Naive thymus-derived CD8-positive, alpha-beta T cell (primary cell): ENCODE measurements around the gene FRY. TPM values are rescaled to one million over a fixed set of nuclear protein-coding genes. Genes with fewer than 3 reads are reported as not detected.
A peak's percentile ranks its signal among the peaks of the same experiment; 100 is the strongest.

Experiments used
- ATAC-seq, 2 donors: fragments of 150-1000 bp; cut with Tn5 transposase in 1 of 2; sonication (Bioruptor Pico), chemical (Tn5 transposase) in 1 of 2; 1 replicate in 1 of 2; 2 replicates in 1 of 2; pipeline ENCODE4 v1.10.0; 2021; ENCODE audit warnings: mild to moderate bottlenecking in 2 of 2, moderate library complexity in 2 of 2
- POLR2A ChIA-PET: fragments of 350-600 bp; sonication (Branson Sonifier 250); formaldehyde crosslinking; loops from one replicate; lab custom pipeline; 2021; ENCODE audit warnings: antibody characterized with exemption; lab: Charles Lee
- DNase-seq, 10 donors: peaks; one replicate each; pipeline versions ENCODE4 v3.0.0 to v3.0.0-alpha.2; 2020 to 2022
- H3K27ac Mint-ChIP-seq, 10 donors: one replicate each; pipeline ENCODE4 v1.8.0; 2020 to 2022; ENCODE audit warnings: mild to moderate bottlenecking in 10 of 10, mixed read lengths in 10 of 10, moderate library complexity in 4 of 10, inconsistent platforms in 1 of 10
- H3K27me3 Mint-ChIP-seq, 5 donors: one replicate each; pipeline ENCODE4 v1.8.0; 2021 to 2022; ENCODE audit warnings: mixed read lengths in 5 of 5
- H3K36me3 Mint-ChIP-seq, 3 donors: one replicate each; pipeline ENCODE4 v1.8.0; 2020 to 2022; ENCODE audit warnings: mixed read lengths in 3 of 3, mild to moderate bottlenecking in 2 of 3, inconsistent platforms in 1 of 3
- H3K4me1 Mint-ChIP-seq, 4 donors: one replicate each; pipeline ENCODE4 v1.8.0; 2021 to 2022; ENCODE audit warnings: mixed read lengths in 4 of 4
- H3K4me3 Mint-ChIP-seq, 10 donors: one replicate each; pipeline ENCODE4 v1.8.0; 2020 to 2022; ENCODE audit warnings: mild to moderate bottlenecking in 10 of 10, mixed read lengths in 10 of 10, moderate library complexity in 6 of 10, inconsistent platforms in 1 of 10
- H3K9me3 Mint-ChIP-seq, 9 donors: one replicate each; pipeline ENCODE4 v1.8.0; 2020 to 2022; ENCODE audit warnings: mixed read lengths in 9 of 9, mild to moderate bottlenecking in 3 of 9, inconsistent platforms in 1 of 9, moderate library complexity in 1 of 9
- polyA plus RNA-seq, 3 donors: library from polyadenylated mRNA; unstranded; fragments of 300-500 nt; fragmentation: Illumina TruSeq; gene quantifications; one replicate each; pipeline ENCODE4 v1.2.3, GENCODE V29; 2021
- total RNA-seq, 8 experiments: library from RNA in 2 of 8; stranded (reverse) in 2 of 8; gene quantifications; one replicate each; pipeline ENCODE4 v1.2.3 and lab custom pipeline; 2021 to 2026

The FRY gene
- total and polyA plus RNA-seq, 5 experiments from 2014 or later = 0.08 to 1.4 (median 0.40) TPM

- Mint-ChIP-seq H3K4me3 (no peak overlapping the region), H3K9me3 (no peaks in the 10 kb centered on the region), H3K36me3 (no peaks in the 10 kb centered on the region), H3K27me3 (no peaks in the 10 kb centered on the region), H3K4me1 (no peaks in the 10 kb centered on the region), H3K27ac (no peak overlapping the region)
- POLR2A ChIA-PET = no interaction called here
- ATAC-seq (no peak), DNase-seq (no peak)
Observed at GRCh38 chr13:32277839-32278238, 246.3 kb downstream of the FRY start.

- no peaks in the 10 kb centered on the region for H3K9me3 Mint-ChIP-seq
- H3K4me1 Mint-ChIP-seq = no peaks in the 10 kb centered on the region
- DNase-seq (no peak), ATAC-seq (no peak)
- H3K4me3 Mint-ChIP-seq = no peak overlapping the region
- no peaks in the 10 kb centered on the region for H3K27me3 Mint-ChIP-seq
- no peak overlapping the region for H3K27ac Mint-ChIP-seq
- POLR2A ChIA-PET = no interaction called here
- no peaks in the 10 kb centered on the region for H3K36me3 Mint-ChIP-seq
Observed at GRCh38 chr13:32278426-32278825, 246.9 kb downstream of the FRY start.

DNA sequence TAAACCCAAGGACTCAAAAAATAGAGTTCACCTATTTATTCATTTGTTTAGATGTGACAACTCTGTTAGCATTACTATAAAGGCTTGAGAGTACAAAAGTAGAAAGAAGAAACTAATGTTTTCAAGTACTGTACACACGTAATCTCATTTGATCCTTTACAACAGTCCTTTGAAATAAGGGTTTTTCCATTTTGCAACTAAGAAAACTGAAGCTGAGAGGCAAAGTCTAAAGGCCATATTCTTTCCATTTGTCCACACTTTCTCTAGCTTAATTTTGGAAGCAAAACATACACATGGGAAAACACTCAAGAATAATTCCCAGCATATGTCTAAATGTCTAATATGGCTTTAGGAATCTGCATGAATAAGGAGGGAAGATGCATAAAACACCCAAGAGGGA lies 249.5 kb downstream of the FRY start:
- Mint-ChIP-seq H3K36me3 (no peaks in the 10 kb centered on the region), H3K27ac (no peak overlapping the region), H3K27me3 (no peaks in the 10 kb centered on the region), H3K4me3 (no peak overlapping the region), H3K9me3 (no peaks in the 10 kb centered on the region), H3K4me1 (no peaks in the 10 kb centered on the region)
- DNase-seq (no peak), ATAC-seq (no peak)
- POLR2A ChIA-PET = no interaction called here

GRCh38 chr13:32282096-32282711 lies 250.6 kb downstream of the FRY start:
- no peaks in the 10 kb centered on the region for H3K27me3 Mint-ChIP-seq
- DNase-seq (no peak), ATAC-seq (no peak)
- H3K36me3 Mint-ChIP-seq = no peaks in the 10 kb centered on the region
- POLR2A ChIA-PET = no interaction called here
- no peak overlapping the region for H3K4me3 Mint-ChIP-seq
- H3K27ac Mint-ChIP-seq = no peak overlapping the region
- no peaks in the 10 kb centered on the region for H3K4me1 Mint-ChIP-seq
- no peaks in the 10 kb centered on the region for H3K9me3 Mint-ChIP-seq

GRCh38 chr13:32284927-32285632 lies 253.5 kb downstream of the FRY start:
- Mint-ChIP-seq H3K4me3 (no peak overlapping the region), H3K4me1 (no peaks in the 10 kb centered on the region), H3K27ac (peak overlapping the region in 1 of 10 donors; percentile 20), H3K27me3 (no peaks in the 10 kb centered on the region), H3K9me3 (no peaks in the 10 kb centered on the region), H3K36me3 (no peaks in the 10 kb centered on the region)
- ATAC-seq (no peak), DNase-seq (no peak)
- POLR2A ChIA-PET = no interaction called here

DNA sequence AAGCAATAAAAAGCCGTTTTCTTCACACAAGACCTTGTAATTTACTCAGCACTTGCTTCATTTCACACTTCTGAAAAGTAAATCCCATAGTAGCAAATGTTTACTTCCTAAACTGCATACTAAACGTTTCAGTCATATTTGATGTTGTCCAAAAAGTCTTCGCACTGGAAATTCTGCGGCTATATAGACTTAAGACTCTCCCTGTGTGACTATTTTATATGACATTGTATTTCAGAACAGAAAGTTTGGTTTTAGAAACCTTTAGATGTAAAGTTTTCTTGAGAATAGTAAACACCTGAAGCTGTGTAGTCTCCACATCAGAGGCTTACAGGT lies 254.0 kb downstream of the FRY start:
- no peak overlapping the region for H3K27ac Mint-ChIP-seq

DNA sequence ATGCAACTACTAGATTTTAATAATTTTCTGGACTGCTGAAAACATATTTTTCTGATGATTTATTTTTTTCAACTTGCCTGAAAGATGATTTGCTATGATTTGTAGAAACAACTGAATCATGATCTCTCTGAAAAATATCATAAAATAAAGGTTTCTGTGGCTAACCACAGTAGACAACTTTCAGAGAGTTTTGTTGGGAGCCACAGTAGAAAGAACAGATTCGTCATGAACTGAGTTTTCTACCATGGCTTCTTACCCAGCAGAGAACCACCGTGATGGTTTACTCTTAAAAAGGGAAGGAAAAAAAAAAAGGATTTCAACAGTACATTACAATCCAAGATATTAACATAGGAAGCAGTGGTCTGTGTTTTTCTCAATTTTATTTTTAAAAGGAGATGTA lies 265.6 kb downstream of the FRY start:
- Mint-ChIP-seq H3K27ac (no peak overlapping the region), H3K36me3 (no peaks in the 10 kb centered on the region), H3K9me3 (no peaks in the 10 kb centered on the region), H3K4me1 (no peaks in the 10 kb centered on the region), H3K4me3 (no peak overlapping the region), H3K27me3 (peaks cover 0 to 19% (median 9%) of the 10 kb centered on the region in 5 donors)
- ATAC-seq = no peak
- no peak for DNase-seq
- POLR2A ChIA-PET = no interaction called here

More for the DNA sequence above, 254.0 kb downstream of the FRY start:
- Mint-ChIP-seq H3K9me3 (no peaks in the 10 kb centered on the region), H3K4me1 (no peaks in the 10 kb centered on the region), H3K36me3 (no peaks in the 10 kb centered on the region), H3K27me3 (no peaks in the 10 kb centered on the region), H3K4me3 (no peak overlapping the region)
- ATAC-seq (no peak), DNase-seq (no peak)
- POLR2A ChIA-PET = no interaction called here

- no peaks in the 10 kb centered on the region for H3K4me1 Mint-ChIP-seq
- H3K4me3 Mint-ChIP-seq = no peak overlapping the region
- H3K27ac Mint-ChIP-seq = no peak overlapping the region
- POLR2A ChIA-PET = no interaction called here
- no peak for ATAC-seq
- no peaks in the 10 kb centered on the region for H3K36me3 Mint-ChIP-seq
- DNase-seq = no peak
- H3K27me3 Mint-ChIP-seq = peaks cover 0 to 19% (median 9%) of the 10 kb centered on the region in 5 donors
- no peaks in the 10 kb centered on the region for H3K9me3 Mint-ChIP-seq
Observed at GRCh38 chr13:32298695-32299094, 267.1 kb downstream of the FRY start.

GRCh38 chr13:32299893-32300292 lies 268.3 kb downstream of the FRY start:
- Mint-ChIP-seq H3K4me1 (no peaks in the 10 kb centered on the region), H3K27me3 (peaks cover 0 to 17% (median 9%) of the 10 kb centered on the region in 5 donors), H3K36me3 (no peaks in the 10 kb centered on the region), H3K9me3 (no peaks in the 10 kb centered on the region), H3K27ac (no peak overlapping the region), H3K4me3 (no peak overlapping the region)
- DNase-seq = no peak
- POLR2A ChIA-PET = no interaction called here
- no peak for ATAC-seq

- no peaks in the 10 kb centered on the region for H3K4me1 Mint-ChIP-seq
- H3K4me3 Mint-ChIP-seq = no peak overlapping the region
- DNase-seq (no peak), ATAC-seq (no peak)
- H3K27me3 Mint-ChIP-seq = peaks cover 0 to 17% (median 9%) of the 10 kb centered on the region in 5 donors
- no peaks in the 10 kb centered on the region for H3K9me3 Mint-ChIP-seq
- H3K27ac Mint-ChIP-seq = no peak overlapping the region
- POLR2A ChIA-PET = no interaction called here
- no peaks in the 10 kb centered on the region for H3K36me3 Mint-ChIP-seq
Observed at GRCh38 chr13:32300406-32300805, 268.8 kb downstream of the FRY start.

GRCh38 chr13:32300920-32301319 lies 269.3 kb downstream of the FRY start:
- no peak overlapping the region for H3K27ac Mint-ChIP-seq
- H3K27me3 Mint-ChIP-seq = peaks cover 0 to 17% (median 9%) of the 10 kb centered on the region in 5 donors
- H3K4me1 Mint-ChIP-seq = no peaks in the 10 kb centered on the region
- DNase-seq (no peak), ATAC-seq (no peak)
- no peak overlapping the region for H3K4me3 Mint-ChIP-seq
- no peaks in the 10 kb centered on the region for H3K36me3 Mint-ChIP-seq
- POLR2A ChIA-PET = no interaction called here
- H3K9me3 Mint-ChIP-seq = no peaks in the 10 kb centered on the region

DNA sequence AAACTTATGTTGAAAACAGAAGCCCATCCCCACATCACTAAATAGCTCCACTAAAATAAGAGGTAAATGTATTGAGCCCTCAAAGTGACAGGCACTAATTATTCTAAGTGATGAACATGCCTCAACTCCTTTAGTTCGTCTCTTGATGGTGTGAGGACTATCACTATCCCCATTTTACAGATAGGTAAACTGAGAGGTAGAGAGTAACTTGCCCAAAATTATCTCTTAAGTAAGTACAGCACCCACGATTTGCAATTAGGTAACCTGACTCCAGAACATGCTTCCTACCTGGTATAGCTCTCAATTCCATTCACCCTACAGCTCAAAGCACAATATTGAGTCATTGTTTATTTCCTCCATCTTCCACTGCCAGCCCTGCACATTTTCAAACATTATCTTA lies 270.9 kb downstream of the FRY start:
- H3K27me3 Mint-ChIP-seq = peaks cover 0 to 19% (median 9%) of the 10 kb centered on the region in 5 donors
- no peaks in the 10 kb centered on the region for H3K9me3 Mint-ChIP-seq
- H3K36me3 Mint-ChIP-seq = no peaks in the 10 kb centered on the region
- H3K27ac Mint-ChIP-seq = no peak overlapping the region
- H3K4me3 Mint-ChIP-seq = no peak overlapping the region
- no peak for ATAC-seq
- POLR2A ChIA-PET = no interaction called here
- DNase-seq = no peak
- no peaks in the 10 kb centered on the region for H3K4me1 Mint-ChIP-seq

DNA sequence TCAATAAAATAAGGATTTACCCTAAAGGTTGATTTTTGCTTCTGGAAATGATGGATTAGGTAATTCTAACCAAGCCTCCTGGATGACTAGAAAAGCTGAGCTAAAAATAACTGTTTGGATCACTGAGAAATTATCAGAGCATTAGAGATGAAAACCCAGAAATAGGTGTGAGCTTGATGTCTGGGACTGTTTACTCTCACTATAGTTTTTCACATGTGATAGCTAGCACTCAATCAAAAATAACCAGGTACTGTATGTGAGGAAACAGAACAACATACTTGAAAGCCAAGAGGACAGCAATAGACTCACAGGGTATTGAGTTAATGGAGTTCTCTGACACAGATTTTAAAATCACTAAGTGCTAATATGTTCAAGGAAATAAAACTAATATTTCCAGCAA lies 274.1 kb downstream of the FRY start:
- no peak for ATAC-seq
- H3K27me3 Mint-ChIP-seq = peaks cover 0 to 4% (median 0%) of the 10 kb centered on the region in 5 donors
- no peak overlapping the region for H3K4me3 Mint-ChIP-seq
- H3K27ac Mint-ChIP-seq = no peak overlapping the region
- POLR2A ChIA-PET = interaction anchor here (1.8 kb wide), 1 partner anchor 9 kb away, joined by 5 read pairs; the partner anchor contains the start of gene ZAR1L
- no peaks in the 10 kb centered on the region for H3K9me3 Mint-ChIP-seq
- peaks cover 4 to 9% (median 9%) of the 10 kb centered on the region in 4 donors for H3K4me1 Mint-ChIP-seq
- no peaks in the 10 kb centered on the region for H3K36me3 Mint-ChIP-seq
- DNase-seq = no peak
